Measurements from ENCODE around the gene B3GAT1.

Gene B3GAT1

GRCh38 chr11:134407923-134408322, 4.1 kb downstream of the B3GAT1 start:
- DNase-seq, result no peak

GRCh38 chr11:134407321-134407828, 4.7 kb downstream of the B3GAT1 start:
- no peak for DNase-seq

- DNase-seq, result peak; percentile 8
These were observed 5.5 kb downstream of the B3GAT1 start for GRCh38 chr11:134406264-134407185.

- no peak for DNase-seq
These were observed 6.2 kb downstream of the B3GAT1 start for GRCh38 chr11:134405841-134406240.

DNA sequence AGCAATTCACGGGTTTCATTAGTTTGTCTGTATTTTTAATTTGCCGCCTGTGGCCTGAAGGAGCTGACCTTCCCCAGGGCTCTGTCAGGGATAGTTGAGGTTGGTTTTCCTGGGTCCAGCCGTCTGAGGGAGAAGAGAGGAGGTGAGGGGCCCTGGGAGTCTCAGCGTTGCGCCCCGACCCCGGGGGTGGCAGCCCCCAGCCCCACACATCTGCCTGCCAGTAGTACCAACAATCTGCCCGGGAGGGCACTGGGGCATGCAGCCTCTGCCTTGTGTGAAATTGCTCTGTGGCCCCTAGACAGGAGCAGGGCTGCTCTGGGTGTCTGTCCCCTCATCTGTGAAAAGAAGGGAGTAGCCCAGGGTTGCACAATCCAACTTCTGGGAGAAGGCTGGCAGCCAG, 6.6 kb downstream of the B3GAT1 start:
- no peak for DNase-seq

DNA sequence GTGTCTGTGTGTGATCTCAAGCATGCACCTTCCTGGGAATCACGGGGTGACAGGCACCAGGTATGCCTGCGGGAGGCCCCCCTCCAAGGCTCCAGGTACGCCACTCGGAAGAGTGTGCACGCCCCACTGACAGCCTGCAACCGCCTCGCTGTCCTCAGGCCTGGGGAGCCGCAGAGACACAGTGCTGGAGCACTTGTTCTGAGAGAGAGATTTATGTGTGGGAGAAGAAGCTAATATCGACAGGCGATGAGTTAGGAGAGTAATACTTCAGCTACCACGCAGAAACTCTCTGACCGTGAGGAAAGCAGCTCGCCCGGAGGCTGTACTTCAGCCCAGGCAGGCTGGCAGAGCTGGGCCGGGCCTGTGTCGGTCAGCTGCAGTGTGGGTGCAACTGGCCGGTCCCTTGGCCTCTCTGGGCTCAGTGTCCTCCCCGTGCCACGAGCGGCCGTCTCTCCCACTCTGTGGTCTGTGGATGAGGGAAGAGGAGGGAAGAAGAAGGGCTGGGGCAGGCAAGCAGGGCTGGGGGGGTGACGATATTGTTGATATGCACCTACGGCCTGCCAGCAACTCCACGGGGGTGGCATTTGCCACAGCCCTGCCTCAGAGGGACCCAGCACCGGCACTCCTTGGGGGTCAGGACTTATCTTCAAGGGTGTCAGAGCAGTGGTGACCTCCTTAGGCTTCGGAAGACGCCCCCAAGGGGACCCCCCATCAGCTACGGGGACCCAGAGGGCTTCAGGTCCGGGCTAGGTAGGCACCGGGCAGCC, 7.3 kb downstream of the B3GAT1 start:
- DNase-seq, result no peak

DNA sequence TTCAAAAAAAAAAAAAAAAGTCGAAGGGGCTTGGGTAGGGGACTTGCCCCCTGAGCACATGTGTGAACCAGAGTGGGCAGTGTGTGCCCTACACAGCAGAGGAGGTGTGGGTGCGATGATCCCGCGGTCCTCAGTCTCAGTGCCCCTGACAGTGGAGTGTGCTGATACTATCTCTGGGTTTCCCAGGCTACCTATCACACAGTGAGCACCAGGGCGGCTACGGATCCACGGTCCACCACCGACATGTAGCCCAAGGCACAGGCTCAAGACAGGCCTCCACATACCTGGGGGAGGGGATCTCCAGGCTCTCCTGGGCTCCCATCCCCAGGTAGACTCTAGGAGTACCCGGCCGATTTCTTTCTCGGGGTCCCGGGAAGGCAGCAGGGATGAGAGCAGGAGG, 9.1 kb downstream of the B3GAT1 start:
- no peak for DNase-seq

DNA sequence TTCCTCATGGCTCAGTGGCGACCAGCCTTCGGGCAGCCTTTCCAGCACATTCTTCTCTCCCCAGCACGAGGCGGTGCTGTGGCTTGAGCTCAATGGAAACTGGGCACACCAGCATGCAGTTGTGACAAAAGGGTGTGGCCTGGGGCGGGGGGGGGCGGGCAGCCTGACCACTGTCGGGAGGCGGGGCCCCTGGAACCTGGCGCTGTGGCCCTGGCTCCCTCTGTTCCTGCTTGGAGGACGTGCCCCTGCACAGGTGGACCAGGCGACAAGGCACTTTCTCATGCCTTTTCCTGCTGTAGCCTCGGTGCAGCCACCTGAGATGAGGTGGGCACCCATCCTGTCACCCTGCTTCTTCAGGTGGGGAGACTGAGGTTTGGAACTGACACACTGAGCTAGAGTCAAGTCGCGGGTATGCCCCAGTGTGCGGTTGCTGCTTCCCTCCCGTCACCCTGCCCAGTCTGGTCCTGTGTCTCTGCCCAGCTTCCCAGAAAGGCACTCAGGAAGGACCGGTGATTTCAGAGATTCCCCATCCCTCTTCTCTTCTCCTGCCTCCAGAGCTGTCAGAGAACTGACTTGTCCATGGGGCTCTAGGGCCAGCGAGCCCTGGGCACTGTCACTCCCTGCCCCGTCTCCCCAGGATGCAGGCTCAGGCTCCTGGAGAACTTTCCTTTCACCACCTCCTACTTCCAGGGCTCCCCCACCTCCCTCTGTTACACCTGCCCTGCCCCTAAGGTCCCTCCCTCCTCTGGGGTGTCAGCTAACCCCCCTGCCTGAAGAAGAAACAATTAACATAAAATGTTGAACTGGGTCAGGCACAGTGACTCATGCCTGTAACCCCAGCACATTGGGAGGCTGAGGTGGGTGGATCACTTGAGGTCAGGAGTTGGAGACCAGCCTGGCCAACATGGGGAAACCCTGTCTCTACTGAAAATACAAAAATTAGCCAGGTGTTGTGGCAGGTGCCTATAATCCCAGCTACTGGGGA, 9.9 kb downstream of the B3GAT1 start:
- DNase-seq, result no peak

- no peak for DNase-seq
These were observed 12.0 kb downstream of the B3GAT1 start for GRCh38 chr11:134399996-134400395.

DNA sequence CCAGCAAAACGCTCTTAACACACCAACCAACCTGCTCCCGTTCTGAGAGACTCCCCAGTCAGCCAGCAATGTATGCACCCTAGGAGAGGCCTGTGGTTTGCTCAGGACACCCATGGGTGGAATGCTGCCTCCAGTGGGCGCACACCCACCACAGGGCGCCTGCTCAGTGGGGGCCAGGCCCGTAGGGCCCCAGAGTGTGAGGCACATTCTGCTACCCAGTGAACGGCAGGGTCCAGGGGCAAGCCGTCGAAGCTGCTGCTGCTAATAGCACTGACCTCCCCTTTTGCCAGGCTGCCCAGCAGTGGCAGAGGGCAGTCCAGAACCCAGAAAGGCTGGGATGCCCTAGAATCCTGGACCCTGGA, 12.8 kb downstream of the B3GAT1 start:
- no peak for DNase-seq

- no peak for DNase-seq
These were observed 13.3 kb downstream of the B3GAT1 start for GRCh38 chr11:134398644-134399292.

DNA sequence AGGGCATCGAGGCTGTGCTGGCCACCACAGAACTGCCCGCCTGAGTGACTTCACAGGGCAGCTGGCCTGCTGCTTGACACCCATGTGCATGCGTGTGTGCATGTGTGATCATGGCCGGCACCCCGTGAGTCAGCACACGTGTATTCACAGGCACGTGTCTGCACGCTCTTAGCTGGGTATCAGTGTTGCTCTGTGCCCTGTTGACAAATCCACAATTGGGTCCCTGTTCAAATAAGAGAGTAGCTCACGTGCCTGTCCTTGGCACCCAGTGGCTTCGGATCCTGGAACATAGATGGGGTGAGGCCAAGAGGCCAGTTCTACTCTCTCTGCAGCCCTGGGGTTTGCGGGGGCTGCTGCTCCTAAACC, 14.0 kb downstream of the B3GAT1 start:
- no peak for DNase-seq

DNA sequence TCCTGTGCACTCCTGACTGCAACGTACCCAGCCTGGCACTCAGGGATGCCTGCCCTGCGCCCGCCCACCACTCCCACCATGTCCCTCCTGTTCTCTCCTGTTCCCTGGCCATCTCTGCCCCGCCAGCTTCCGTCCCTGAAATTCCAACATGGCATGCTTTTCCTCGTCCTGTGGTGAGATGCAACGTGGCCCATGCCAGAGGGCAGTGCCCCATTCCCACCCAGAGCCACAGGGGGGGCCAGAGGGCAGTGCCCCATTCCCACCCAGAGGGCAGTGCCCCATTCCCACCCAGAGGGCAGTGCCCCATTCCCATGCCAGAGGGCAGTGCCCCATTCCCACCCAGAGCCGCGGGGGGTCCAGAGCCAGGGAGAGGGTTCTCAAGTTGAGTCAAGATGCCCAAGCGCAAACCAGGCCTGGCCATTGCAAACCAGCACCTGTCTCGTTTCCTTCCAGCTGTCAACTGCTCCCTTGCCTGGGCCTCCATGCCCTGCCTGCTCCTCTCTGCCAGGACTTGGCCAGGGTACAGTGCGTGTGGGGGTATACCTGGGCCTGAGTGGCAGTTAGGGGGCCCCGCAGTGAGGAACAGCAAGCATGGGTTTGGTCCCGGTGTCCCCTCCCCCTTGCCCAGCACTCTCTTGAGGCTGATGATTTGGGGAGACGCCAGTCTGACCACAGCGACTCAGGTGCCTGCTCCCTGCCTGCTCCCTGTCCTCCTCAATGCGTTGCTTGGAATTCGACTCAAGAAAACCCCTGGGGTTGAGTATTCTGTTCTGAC, 14.6 kb downstream of the B3GAT1 start:
- no peak for DNase-seq

- no peak for DNase-seq
These were observed 17.0 kb downstream of the B3GAT1 start for GRCh38 chr11:134395002-134395401.

DNA sequence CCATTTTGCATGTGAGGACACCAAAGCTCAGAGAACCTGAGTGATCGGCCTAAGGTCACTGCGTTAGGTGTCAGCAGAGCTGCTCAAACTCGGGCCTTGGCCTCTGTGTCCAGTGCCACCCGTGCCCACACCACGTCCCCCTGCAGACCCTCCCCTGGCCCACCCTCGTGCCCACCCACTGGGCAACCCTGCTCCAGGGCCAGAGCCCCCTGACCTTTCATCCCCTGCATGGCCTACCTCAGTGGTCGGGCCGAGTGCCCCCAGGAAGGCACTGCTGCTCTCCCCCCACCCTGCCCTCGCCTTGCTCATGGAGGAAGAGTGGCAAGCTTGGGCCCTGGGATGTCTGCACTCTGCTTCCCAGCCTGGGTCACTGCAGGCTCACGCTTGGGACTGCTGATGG, 17.7 kb downstream of the B3GAT1 start:
- no peak for DNase-seq

DNA sequence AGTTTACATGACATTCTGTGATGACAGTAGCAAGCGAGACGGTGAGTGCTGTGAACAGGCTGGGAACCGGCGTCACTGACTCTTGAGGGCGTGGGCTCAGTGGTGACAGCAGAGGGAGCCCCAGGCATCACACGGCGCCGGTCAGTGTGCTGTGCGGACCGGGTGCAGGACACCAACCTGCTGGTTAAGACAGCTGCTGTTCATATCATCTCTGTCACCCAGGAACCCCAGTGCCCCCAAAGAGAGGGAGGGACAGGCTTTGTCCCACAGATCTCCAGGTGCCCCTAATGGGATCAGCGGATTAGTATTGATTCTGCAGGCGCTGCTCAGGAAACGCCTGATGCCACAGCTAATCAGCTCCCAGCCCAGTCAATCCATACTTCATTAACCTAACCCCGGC, 18.4 kb downstream of the B3GAT1 start:
- no peak for DNase-seq

- no peak for DNase-seq
These were observed 19.0 kb downstream of the B3GAT1 start for GRCh38 chr11:134392953-134393615.

GRCh38 chr11:134391656-134392055, 20.4 kb downstream of the B3GAT1 start:
- no peak for DNase-seq

GRCh38 chr11:134390706-134391569, 21.1 kb downstream of the B3GAT1 start:
- DNase-seq, result no peak

Measured in activated CD4-positive, alpha-beta T cell treated with anti-CD3 and anti-CD28 coated beads, Interleukin-2, Interleukin-6, amounts not matched to agents 100 ng/mL and 50 ng/mL, durations not matched to agents 16 hours and 8 hours (primary cell).